NCI-H2227 (cell line): ENCODE results near the gene PPARA.

Source experiments
- DNase-seq: peaks from one replicate; lab custom pipeline; 2025; ENCODE audit not compliant: unreplicated experiment; lab: John Stamatoyannopoulos, UW

Gene PPARA

DNA sequence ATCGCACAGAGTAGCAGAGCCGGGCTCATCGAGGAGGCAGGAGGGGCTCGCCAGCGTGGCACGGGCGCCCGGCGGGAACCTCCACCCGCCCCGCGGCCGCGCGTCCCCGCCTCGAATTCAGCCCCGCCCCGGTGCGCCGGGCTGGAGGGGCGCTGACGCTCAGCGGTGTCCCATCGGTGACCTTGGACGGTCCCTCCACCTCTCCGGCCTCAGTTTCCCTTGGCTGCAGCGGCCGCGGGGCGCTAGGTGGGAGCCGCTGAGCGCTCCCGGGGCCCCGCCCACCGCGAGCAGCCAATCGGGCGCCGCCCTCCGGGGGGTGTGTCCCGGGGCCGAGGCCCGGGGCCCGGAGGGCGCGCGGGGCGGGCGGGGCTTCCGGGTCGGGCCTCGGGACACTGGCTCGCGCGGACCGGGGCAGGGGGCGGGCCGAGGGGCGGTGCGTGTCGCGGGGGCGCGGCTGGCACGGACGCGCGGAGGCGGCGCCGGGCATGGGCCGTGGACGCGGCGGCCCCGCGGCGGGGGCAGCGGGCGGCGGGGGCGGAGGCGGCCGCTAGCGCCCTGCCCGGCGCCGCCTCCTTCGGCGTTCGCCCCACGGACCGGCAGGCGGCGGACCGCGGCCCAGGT lies at the start of gene PPARA:
TSS of gene PPARA (plus strand) at position 493 of the 621 bp plus-strand sequence. CDS start 47,858 bp downstream, outside the sequence.
- peak; percentile 70 for DNase-seq

GRCh38 chr22:46102159-46102558 lies 48.2 kb upstream of the PPARA start:
- DNase-seq: no peak

DNA sequence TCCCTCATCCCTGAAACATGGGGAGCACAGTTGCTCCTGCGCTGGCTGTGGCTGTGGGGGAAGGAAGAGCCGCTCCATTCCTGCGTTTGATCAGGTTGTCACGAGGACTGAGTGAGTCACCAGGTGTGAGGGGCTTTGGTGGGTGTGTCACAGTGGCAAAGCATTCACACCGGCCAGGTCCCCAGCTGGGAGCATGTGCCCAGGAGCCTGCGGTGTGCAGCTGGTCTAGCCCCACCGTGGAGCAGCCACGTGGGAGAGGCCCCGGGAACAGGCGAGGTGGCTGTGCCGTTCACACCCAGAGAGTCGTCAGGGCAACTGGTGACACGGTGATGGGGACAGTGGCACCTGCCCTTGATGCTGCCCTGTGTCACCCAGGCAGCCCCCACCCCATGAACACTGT lies 47.6 kb upstream of the PPARA start:
- no peak for DNase-seq

DNA sequence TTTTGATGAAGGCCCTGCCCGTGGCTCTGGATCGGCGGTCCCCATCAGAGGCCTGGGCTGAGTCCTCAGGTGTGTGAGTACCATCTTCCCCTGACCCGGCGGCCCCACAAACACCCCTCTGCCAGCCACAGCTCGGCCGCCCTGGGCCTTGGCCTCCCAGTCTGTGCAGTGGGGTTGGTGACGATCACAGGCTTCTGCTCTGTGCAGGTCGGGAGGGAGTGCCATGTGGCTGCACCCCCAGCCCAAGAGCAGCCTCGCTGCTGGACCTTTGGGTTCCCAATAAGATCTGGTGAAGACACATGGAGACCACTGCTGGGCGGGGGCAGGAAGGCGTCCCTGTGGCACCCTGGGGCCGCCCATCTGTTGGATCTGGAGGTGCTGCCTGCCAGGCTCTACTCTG lies 47.1 kb upstream of the PPARA start:
- DNase-seq: no peak

DNA sequence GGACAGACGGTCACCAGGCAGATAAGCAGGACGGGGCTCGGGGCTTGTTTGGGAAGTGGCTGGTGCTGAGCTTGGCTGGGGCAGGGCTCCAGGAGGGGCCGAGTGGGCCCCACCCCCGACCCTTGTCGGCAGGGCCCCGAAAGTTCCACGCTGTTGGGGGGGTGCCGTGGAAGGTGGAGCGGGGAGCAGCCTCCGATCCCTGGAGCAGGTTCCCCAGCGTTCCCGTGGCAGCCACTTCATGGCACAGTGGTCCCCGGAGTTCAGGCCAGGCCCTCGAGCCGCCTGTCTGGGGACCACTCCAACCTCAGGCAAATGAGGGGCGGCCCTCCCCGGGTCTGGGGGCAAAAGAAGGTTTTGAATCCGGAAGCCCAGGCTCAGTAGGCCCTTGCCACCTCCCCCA lies 46.7 kb upstream of the PPARA start:
- no peak for DNase-seq

GRCh38 chr22:46104170-46104880 lies 46.0 kb upstream of the PPARA start:
- DNase-seq: no peak

GRCh38 chr22:46104881-46105493 lies 45.3 kb upstream of the PPARA start:
- DNase-seq: no peak

DNA sequence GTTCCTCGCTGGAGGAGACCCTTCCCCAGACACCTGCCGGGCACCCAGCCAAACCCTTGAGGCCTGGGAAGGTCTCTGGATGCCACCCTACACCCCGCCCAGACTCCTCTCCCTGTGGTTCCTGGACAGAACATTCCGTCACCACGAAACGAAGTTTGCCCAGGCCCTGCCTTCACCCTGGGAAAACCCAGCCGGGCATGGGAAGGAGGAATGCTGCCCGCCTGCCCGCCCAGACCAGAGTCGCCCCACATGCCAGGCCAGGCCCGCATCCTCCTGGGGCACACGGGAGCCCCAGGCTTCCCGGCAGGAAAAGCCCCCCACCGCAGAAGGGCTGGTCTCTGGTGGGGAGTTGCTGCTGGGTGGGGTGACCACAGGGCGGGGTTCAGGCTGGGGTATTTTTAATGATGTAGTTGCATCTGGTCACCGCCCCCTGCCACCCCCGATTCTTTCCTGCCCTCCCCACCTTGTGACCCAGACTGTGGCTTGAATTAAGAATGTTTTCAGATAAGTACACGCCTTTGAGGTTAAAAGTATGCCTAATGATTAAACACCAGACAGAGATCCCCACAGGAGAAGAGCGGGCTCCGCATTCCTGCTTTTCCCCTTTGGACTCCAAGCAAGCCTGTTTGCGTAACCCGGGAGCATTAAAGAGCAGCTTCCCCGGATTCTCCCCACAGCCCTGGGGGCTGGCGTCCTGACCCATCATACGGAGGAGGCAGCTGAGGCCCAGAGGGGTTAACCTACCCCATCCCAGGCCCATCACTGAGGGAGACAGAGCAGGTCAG lies 44.6 kb upstream of the PPARA start:
- no peak for DNase-seq

DNA sequence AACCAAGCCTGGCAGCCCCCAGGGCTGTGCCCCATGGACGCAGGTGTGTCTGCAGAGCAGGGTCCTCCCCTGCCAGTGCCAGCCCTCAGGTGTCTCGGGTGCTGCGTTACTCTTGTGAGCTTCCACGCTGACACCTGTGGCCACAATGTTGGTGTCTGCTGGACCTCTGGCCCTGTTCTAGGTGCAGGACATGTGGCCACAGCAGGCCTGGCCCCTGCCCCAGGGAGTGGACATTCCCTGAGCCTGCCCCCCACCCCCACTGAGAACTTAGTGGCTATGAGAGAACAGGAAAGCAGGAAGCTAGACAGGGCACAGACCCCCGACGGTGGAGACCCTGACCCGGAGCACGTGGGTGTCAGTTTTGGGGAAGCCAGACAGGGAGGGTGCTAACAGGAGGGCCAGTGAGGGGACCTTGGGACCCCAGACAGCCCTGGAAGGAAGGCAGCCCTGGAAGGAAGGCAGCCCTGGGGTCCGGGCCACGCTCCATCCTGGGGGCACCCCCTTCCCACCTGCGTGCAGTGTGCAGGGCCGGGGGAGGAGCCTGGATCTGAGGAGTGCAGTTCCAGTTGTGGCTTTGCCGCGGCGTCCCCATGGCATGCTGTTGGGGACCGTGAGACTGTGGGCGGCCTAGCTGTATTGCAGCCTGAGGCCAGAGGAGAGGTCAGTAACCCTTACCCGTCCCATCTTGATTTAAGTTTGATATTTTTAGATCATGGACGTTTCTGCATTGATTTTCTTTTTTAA lies 43.9 kb upstream of the PPARA start:
- DNase-seq: no peak

DNA sequence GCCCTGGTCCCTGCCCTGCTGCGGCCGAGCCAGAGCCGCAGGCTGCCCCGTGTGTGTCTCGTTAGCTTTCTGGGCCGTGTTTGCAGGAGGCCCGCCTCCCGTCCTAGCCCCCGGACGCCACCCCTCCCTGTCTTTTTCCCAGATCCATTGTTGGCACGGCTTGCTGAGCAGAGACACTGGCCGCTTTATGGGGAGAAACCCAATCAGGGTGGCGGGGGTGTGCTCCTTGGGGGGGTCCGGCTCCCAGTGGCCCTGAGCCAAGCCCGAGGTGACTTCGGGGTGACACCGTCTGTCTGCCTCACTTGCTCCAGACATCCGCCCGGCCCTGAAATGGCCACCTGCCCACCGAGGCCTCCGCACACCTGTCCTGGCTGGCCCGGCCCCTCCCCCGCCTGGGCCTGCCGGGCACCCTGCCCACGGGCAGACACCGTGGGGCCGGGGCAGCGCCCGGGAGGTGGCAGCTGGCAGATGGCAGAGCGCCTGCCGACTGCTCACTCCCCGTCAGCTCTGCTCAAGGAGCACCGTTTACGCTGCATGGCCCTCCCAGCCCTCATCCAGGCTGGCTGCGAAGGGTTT lies 43.1 kb upstream of the PPARA start:
- no peak for DNase-seq

DNA sequence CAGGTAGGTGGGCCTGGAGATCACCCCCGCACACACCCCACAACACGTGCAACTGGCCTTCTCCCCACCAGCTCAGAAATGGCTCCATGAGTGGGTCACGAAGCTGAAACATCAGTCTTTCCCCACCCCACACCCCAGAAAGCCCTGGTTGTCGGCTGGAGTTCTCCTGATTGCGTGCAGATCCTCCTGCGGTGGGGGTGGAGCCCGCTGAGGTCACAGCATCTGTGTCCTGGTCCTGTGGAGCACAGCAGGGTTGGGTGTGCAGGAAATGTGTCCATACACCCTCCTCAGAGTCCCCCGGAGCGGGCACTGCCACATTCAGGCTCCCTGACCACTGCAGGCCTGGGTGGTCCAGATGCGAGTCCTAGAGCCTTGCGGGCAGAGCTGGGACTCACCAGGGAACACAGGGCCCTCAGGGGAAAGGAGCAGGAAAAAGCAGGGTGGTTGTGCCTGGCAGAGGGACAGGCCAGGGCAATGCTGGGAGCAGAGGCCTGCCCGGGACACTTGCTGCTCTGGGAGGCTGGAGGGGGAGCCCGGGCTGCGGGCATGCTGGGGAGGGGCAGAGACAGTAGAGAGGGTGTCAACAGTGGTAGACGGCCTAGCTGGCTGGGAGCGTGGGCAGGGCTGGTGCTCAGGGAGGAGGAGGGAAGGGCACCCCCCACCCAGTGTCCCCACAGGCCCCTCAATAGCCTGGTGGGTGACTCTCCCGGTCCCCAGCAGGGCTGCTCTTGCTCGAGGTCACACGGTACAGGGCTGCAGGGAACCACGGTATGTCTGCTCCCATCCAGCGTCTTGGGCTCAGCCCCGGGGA lies 42.4 kb upstream of the PPARA start:
- no peak for DNase-seq

DNA sequence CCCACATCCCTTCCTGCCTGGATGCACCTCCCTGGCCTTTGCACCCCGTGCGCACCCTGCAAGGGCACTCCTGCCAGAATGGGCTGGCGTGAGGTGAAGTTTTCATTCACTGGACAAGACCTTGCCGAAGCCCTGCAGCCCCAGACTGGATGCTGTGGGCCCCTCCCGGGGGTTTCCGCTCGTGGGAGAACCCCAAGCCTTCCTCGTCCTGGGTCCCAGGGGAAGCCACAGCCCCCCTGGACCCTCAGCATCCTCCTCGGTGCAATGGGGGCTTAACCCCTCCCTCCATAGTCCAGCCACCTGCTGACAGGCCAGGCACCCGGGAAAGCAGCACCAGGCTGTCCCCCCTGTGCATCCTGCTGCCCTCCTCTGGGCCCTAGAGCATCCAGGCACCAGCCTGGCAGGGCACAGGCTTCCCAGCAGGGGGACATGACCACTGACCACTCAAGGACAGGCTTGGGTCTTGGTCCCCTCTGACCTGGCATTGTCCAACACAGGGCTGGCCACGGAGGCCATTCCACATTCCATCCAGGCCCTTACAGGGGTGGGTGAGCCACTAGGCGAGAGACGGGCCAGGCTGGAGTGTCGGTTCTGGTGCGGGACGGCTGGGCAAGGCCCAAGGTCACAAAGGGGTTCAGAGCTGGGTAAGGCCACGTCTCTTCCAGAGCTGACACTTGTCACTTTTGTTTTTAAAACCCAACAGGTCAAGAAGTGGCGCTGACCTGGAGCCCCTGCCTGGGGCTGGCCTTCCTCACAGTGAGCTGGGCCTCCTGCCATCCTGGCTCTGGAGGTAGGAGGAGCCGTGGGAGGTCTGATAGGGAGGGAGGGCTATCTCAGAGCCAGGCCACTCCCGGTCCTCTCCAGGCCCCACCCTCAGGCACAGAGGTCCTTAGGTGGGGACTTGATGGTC lies 41.5 kb upstream of the PPARA start:
- DNase-seq: no peak

DNA sequence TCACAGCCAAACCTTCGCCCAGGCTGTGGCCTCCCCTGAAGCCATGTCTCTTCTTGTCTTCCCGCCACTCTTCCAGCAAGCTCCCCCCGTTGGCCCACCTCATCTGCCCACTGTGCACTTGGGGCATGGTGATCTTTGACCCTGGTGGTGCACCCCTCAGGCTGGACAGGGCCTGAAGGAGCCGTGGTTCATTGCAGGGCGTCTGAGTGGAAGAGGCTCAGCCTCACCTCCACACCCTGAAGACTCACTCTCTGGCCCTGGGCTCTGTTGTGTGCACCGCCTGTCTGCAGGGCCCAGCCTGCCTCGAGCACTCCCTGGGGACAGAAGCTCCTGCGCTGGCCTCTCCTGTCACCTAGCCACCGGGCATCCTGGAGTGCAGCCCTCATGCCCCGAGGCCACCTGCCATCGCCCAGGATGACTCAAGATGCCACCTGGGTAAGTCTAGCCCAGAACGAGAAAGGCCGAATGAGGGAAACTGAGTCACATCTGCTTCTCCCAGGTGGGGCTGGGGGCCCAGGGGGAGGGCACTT lies 40.8 kb upstream of the PPARA start:
- DNase-seq: no peak

- no peak for DNase-seq
Measured at GRCh38 chr22:46110215-46110614, 40.1 kb upstream of the PPARA start.

- DNase-seq: no peak
Measured at GRCh38 chr22:46111645-46112306, 38.5 kb upstream of the PPARA start.

DNA sequence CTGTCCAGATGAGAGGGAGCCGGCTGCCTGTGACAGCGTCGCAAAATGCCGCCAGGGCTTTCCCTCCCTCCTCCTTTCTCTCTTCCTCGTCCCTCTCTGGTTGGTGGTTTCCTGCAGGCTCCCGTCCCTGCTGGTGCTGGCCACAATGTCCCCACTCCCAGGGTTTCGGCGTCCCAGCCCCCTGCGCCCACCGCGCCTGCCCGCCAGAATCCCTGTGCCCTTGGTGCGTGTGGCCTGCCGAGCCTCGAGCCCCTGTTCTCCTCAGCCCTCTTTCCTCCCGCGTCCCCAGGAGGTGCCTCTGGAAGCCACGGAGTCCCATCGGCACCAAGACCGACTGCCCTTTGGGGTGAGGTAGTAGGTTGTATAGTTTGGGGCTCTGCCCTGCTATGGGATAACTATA lies 37.9 kb upstream of the PPARA start:
- DNase-seq: no peak

- DNase-seq: no peak
Measured at GRCh38 chr22:46113110-46113909, 37.0 kb upstream of the PPARA start.
